ENCODE results near the gene DMRT2.
A peak's percentile ranks its signal among the peaks of the same experiment; 100 is the strongest.

Gene DMRT2

DNA sequence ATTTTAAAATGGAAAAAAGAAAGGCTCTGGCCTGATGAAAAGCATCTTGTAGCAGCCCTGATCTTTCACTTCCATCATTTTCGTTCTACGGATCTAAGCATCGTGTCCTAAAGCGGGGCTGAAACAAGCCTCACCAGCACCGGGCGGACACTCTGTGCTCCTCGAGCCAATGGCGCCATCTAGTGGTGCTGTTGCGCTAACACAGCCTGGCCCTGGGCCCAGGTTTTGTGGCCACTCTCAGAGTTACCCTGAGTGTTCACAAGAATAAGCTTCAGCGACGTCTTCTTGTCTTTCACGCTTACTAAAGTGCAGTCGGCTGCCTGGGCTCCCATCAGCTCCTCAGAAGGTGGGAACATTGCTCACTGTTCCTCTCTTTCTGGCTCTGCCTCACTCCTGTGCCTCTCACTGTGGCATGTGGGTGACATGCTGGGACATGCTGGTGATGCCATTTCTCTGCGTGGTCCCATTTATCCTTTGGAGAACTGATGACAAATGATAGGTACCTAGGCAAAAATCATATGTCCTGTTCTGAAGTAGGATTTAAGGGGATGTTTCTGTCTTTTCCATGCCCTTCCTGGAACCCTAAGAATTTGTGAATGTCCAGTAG, 41.0 kb upstream of the DMRT2 start:
- DNase-seq (ENCODE audit: low read depth): peak; percentile 2
- TF ChIP-seq, protein P1, sequence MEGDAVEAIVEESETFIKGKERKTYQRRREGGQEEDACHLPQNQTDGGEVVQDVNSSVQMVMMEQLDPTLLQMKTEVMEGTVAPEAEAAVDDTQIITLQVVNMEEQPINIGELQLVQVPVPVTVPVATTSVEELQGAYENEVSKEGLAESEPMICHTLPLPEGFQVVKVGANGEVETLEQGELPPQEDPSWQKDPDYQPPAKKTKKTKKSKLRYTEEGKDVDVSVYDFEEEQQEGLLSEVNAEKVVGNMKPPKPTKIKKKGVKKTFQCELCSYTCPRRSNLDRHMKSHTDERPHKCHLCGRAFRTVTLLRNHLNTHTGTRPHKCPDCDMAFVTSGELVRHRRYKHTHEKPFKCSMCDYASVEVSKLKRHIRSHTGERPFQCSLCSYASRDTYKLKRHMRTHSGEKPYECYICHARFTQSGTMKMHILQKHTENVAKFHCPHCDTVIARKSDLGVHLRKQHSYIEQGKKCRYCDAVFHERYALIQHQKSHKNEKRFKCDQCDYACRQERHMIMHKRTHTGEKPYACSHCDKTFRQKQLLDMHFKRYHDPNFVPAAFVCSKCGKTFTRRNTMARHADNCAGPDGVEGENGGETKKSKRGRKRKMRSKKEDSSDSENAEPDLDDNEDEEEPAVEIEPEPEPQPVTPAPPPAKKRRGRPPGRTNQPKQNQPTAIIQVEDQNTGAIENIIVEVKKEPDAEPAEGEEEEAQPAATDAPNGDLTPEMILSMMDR (conservative IDR thresholded peaks at IDR 0.05; ENCODE audit: low read depth, low read length): peak; percentile 96

DNA sequence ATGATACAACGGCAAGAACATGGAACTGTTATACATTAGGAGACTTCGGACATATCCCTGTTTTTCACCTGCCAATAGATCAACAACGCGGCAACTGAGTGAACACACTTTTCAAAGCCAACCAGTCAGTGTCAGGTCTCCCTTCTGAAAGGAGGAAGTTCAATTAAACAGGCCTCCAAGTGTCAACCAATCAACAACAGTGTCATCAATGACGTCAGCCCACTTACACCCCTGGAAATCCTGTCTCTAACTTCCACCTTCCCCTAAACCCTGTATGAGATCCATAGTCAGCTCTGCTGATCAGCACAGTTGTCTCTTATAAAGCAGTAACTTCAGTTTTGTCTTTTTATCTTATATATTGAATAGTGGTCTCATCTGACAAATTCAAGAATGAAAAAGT, 37.1 kb upstream of the DMRT2 start:
- no peak overlapping the region for H3K4me3 ChIP-seq (ENCODE audit: low read length)
- DNase-seq (ENCODE audit: low read depth): no peak
- TF ChIP-seq, protein P1 (conservative IDR thresholded peaks at IDR 0.05; ENCODE audit: low read depth, low read length): no peak

More for the DNA sequence above, 41.0 kb upstream of the DMRT2 start:
- H3K4me3 ChIP-seq (ENCODE audit: low read length): no peak overlapping the region

DNA sequence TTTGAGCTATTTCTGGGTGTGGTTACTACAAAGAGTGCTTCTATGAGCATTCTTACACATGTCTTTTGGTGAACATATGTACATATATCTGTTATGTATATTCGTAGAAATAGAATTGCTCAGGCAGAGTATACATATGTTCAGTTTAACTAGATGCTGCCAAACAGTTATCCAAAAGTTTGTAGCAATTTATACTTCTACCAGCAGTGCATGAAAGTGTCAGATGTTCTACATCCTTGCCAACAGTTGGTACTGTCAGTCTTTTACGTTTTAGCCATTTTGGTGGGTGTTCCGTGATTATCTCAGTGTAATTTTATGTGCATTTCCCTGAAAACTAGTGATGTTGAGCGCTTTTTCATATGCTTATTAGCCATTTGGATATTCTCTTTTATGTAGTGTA, 35.9 kb upstream of the DMRT2 start:
- TF ChIP-seq, protein P1 (conservative IDR thresholded peaks at IDR 0.05; ENCODE audit: low read depth, low read length): no peak
- DNase-seq (ENCODE audit: low read depth): no peak
- H3K4me3 ChIP-seq (ENCODE audit: low read length): no peak overlapping the region

DNA sequence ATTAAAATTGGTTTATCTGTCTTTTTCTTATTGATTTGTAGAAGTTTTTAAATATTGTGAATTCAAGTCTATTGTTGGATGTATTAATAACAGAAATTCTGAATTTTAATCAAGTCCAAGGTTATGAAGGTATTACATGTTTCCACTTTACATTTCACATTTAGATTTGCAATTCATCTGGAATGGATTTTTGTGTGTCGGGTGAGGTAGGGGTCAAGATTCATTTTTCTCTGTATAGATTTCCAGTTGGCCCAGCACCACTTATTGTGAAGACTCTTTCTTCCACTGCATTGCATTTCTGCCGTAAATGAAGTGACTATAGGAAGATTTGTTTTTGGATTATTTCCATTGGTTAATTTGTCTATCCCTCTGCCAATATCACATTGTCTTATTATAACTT, 35.5 kb upstream of the DMRT2 start:
- DNase-seq (ENCODE audit: low read depth): no peak
- no peak overlapping the region for H3K4me3 ChIP-seq (ENCODE audit: low read length)
- TF ChIP-seq, protein P1 (conservative IDR thresholded peaks at IDR 0.05; ENCODE audit: low read depth, low read length): no peak

DNA sequence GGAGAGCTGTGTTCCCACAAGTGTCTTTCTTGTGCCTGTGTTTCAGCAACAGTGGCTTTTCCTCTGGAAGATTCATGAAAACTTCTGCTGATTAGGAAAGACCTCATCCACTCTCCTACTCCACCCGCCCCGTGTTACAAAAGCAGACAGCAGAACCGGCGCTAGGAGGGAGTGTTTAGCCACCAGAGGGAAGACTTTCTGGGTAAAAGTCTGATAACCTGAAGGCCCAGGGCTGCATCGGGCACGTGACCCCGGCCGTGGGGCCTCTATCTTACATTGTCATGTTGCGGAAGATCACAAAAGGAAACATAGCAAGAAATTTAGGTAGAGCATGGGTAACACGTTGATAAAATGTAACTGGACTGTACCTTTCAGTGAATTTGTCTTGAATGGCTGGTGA, 32.0 kb upstream of the DMRT2 start:
- DNase-seq (ENCODE audit: low read depth): no peak
- TF ChIP-seq, protein P1 (conservative IDR thresholded peaks at IDR 0.05; ENCODE audit: low read depth, low read length): peak; percentile 21
- H3K4me3 ChIP-seq (ENCODE audit: low read length): no peak overlapping the region

DNA sequence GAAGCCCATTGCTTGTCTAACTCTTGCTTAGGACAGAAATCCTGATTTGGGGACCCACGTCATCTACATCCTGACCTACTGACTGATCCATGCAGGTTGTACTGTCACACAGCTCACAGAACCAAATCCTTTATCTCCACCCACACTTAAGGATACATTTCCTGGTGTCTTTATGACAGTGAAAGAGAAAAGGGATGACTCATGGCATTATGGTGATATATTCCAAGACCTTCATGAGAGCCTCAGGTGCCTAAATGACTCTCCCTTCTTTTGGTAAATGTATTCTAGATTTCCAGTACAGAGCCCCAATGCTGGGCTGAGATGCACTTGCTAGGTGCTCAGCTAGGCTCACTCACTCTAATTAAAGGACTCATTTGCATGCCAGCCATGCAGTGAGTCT, 26.0 kb upstream of the DMRT2 start:
- DNase-seq (ENCODE audit: low read depth): no peak
- H3K4me3 ChIP-seq (ENCODE audit: low read length): no peak overlapping the region
- TF ChIP-seq, protein P1 (conservative IDR thresholded peaks at IDR 0.05; ENCODE audit: low read depth, low read length): no peak

DNA sequence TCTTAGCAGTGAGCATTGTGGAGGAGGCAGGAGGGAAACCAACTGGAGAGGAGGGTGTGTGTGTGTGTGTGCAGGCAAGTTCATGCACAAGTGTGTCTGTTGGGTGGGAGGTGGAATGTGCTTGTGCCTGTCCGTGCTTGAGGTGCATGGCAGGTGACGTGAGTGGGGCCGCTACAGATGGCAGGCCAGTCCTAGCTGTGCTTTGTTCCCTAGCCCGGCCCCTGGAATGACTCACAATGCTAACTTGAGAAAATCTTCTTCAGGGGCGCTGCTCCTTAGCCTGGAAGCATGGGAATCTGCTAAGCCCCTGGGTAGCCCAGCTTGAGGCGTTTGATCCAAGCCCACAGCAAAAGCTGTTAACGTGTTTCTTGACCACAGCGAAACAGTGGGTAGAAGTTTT, 25.0 kb upstream of the DMRT2 start:
- TF ChIP-seq, protein P1 (conservative IDR thresholded peaks at IDR 0.05; ENCODE audit: low read depth, low read length): no peak
- no peak for DNase-seq (ENCODE audit: low read depth)
- no peak overlapping the region for H3K4me3 ChIP-seq (ENCODE audit: low read length)

Data from retinal pigment epithelial cell (primary cell).